B cell (primary cell): ENCODE measurements around the gene FIGNL2. TPM values are rescaled to one million over a fixed set of nuclear protein-coding genes. Genes with fewer than 3 reads are reported as not detected.

Source experiments
- ATAC-seq: fragments of 200-7000 bp; cut with Tn5 transposase; one replicate; pipeline ENCODE4 v1.10.0; 2021; ENCODE audit warnings: low read depth, mild to moderate bottlenecking, moderate number of reproducible peaks, moderate library complexity
- CTCF ChIA-PET: fragments of 350-600 bp; sonication (Branson Sonifier 250); formaldehyde crosslinking; loops from one replicate; lab custom pipeline; 2021; ENCODE audit warnings: antibody characterized with exemption, inconsistent platforms; lab: Charles Lee
- POLR2A ChIA-PET: fragments of 350-600 bp; sonication (Branson Sonifier 250); formaldehyde crosslinking; loops from one replicate; lab custom pipeline; 2021; ENCODE audit warnings: antibody characterized with exemption; lab: Charles Lee
- DNase-seq: peaks from one replicate; pipeline ENCODE4 v3.0.0; 2013
- H2AFZ ChIP-seq: 2 replicates; pipeline ENCODE4 v1.6.1; 2012; ENCODE audit warnings: mild to moderate bottlenecking, low read depth, low read length; ENCODE audit not compliant: insufficient read depth, poor library complexity, severe bottlenecking
- H3K27ac ChIP-seq, 2 donors: 1 replicate in 1 of 2; 2 replicates in 1 of 2; pipeline ENCODE4 v1.5.1; 2012 to 2013; ENCODE audit warnings: low read length in 2 of 2, mild to moderate bottlenecking in 2 of 2, moderate library complexity in 1 of 2
- H3K27me3 ChIP-seq, 4 experiments: fragments of 200-600 bp in 1 of 4; sonication (generic) in 1 of 4; replicated peaks in 1 of 4; 1 replicate in 2 of 4; 2 replicates in 2 of 4; pipeline versions ENCODE4 v1.6.1 to v1.7.0; 2013 to 2016; ENCODE audit warnings: low read length in 3 of 4, mild to moderate bottlenecking in 2 of 4, mixed read lengths in 1 of 4, moderate library complexity in 1 of 4; ENCODE audit not compliant: insufficient read depth in 4 of 4, control insufficient read depth in 3 of 4; ENCODE audit errors: control extremely low read depth in 1 of 4
- H3K36me3 ChIP-seq, 2 experiments: replicated peaks in 1 of 2; 1 replicate in 1 of 2; 2 replicates in 1 of 2; pipeline versions ENCODE4 v1.6.1 to v1.7.1; 2013; ENCODE audit warnings: low read length in 1 of 2; ENCODE audit not compliant: insufficient read depth in 2 of 2, control insufficient read depth in 1 of 2; ENCODE audit errors: control extremely low read depth in 1 of 2, extremely low read depth in 1 of 2
- H3K4me1 ChIP-seq, 2 donors: fragments of 200-600 bp in 1 of 2; sonication (generic) in 1 of 2; 1 replicate in 1 of 2; 2 replicates in 1 of 2; pipeline versions ENCODE4 v1.5.1 to v1.6.1; 2013 to 2017; ENCODE audit warnings: low read length in 2 of 2; ENCODE audit not compliant: control insufficient read depth in 2 of 2, insufficient read depth in 2 of 2
- H3K4me2 ChIP-seq: replicated peaks from 2 replicates; pipeline ENCODE3; 2012; ENCODE audit warnings: mild to moderate bottlenecking, low read depth, low read length; ENCODE audit not compliant: poor library complexity, severe bottlenecking
- H3K4me3 ChIP-seq, 5 experiments: fragments of 200-600 bp in 1 of 5; sonication (generic) in 1 of 5; 1 replicate in 3 of 5; 2 replicates in 2 of 5; pipeline versions ENCODE4 v1.5.1 to v1.7.0; 2011 to 2016; ENCODE audit warnings: low read length in 4 of 5, mild to moderate bottlenecking in 4 of 5, low read depth in 2 of 5, control low read depth in 1 of 5, moderate library complexity in 1 of 5; ENCODE audit not compliant: insufficient read depth in 1 of 5; ENCODE audit errors: control extremely low read depth in 1 of 5, extremely low read depth in 1 of 5
- H3K79me2 ChIP-seq: fragments of 200-600 bp; sonication (generic); one replicate; pipeline ENCODE4 v1.6.0; 2016; ENCODE audit warnings: low read length; ENCODE audit not compliant: control insufficient read depth, insufficient read depth
- H3K9ac ChIP-seq: fragments of 200-600 bp; sonication (generic); 2 replicates; pipeline ENCODE4 v1.6.1; 2017; ENCODE audit warnings: mild to moderate bottlenecking, low read length, moderate library complexity
- H3K9me3 ChIP-seq, 3 donors: one replicate each; pipeline versions ENCODE4 v1.6.1 to v1.7.1; 2013; ENCODE audit warnings: low read length in 2 of 3; ENCODE audit not compliant: control insufficient read depth in 2 of 3, insufficient read depth in 1 of 3; ENCODE audit errors: control extremely low read depth in 1 of 3
- H4K20me1 ChIP-seq: 2 replicates; pipeline ENCODE4 v1.6.0; 2012; ENCODE audit warnings: mild to moderate bottlenecking, low read length; ENCODE audit not compliant: insufficient read depth, control insufficient read depth, poor library complexity, severe bottlenecking
- H3K27ac Mint-ChIP-seq: one replicate; pipeline ENCODE4 v1.8.0; 2021; ENCODE audit warnings: mixed read lengths
- H3K27me3 Mint-ChIP-seq: one replicate; pipeline ENCODE4 v1.8.0; 2021; ENCODE audit warnings: mixed read lengths
- H3K4me1 Mint-ChIP-seq: one replicate; pipeline ENCODE4 v1.8.0; 2021; ENCODE audit warnings: mixed read lengths
- H3K4me3 Mint-ChIP-seq: one replicate; pipeline ENCODE4 v1.8.0; 2021; ENCODE audit warnings: mixed read lengths
- H3K9me3 Mint-ChIP-seq: one replicate; pipeline ENCODE4 v1.8.0; 2022; ENCODE audit warnings: mixed read lengths; ENCODE audit not compliant: insufficient read depth
- CTCF ChIP-seq: fragments of 200-600 bp; IDR thresholded peaks from one replicate; pipeline ENCODE4 v1.8.0; 2022; ENCODE audit warnings: antibody characterized with exemption, mild to moderate bottlenecking
- EZH2 ChIP-seq: IDR thresholded peaks from 2 replicates; pipeline ENCODE4 v1.6.1; 2012; ENCODE audit warnings: borderline replicate concordance, low read depth, mild to moderate bottlenecking, moderate library complexity, low read length; ENCODE audit not compliant: insufficient read depth, poor library complexity, severe bottlenecking
- WGBS: methylation state at CpG from one replicate; pipeline ENCODE4 v1.1.5; 2013; ENCODE audit warnings: missing lambda C conversion rate; ENCODE audit not compliant: insufficient coverage; 5-methylcytosine and 5-hydroxymethylcytosine counted together
- intact Hi-C: fragments of 100-400 bp; cut with micrococcal nuclease; formaldehyde crosslinking; loops from one replicate; pipeline ENCODE4 v1.10.0; 2022
- polyA plus RNA-seq: library from polyadenylated mRNA; depleted of rRNA; stranded (reverse); fragments of >200 nt; gene quantifications from 2 replicates; pipeline ENCODE4 v1.2.3, GENCODE V29; 2012
- total RNA-seq, 2 donors: library from RNA; stranded (reverse); fragments of 120-200 nt in 1 of 2; gene quantifications; 1 replicate in 1 of 2; 2 replicates in 1 of 2; pipeline versions ENCODE4 v1.2.3 to v1.2.4, GENCODE V29; 2013 to 2022

The FIGNL2 gene
- total and polyA plus RNA-seq, 2 donors (not counting 1 experiment from before 2014, with no cell fraction given) = 0.16 to 0.79 TPM

- Histone ChIP-seq H3K4me2 (no peak overlapping the region), H2AFZ (no peak overlapping the region), H3K4me3 (no peak overlapping the region), H3K79me2 (no peaks in the 10 kb centered on the region), H3K27me3 (peaks cover 0 to 5% (median 0%) of the 10 kb centered on the region in 4 experiments), H3K36me3 (no peaks in the 10 kb centered on the region), H3K9ac (no peak overlapping the region), H4K20me1 (no peaks in the 10 kb centered on the region), H3K4me1 (peaks cover 5 to 19% of the 10 kb centered on the region in 2 donors), H3K9me3 (peaks cover 0 to 23% (median 0%) of the 10 kb centered on the region in 3 donors), H3K27ac (no peak overlapping the region)
- no peak overlapping the region for H3K4me3 Mint-ChIP-seq
- POLR2A ChIA-PET = no interaction called here
- peaks cover 7% of the 10 kb centered on the region for H3K27me3 Mint-ChIP-seq
- H3K4me1 Mint-ChIP-seq = peaks cover 12% of the 10 kb centered on the region
- intact Hi-C loops = no loop called here
- ATAC-seq (no peak), DNase-seq (no peak)
- CTCF ChIA-PET = no interaction called here
- peaks cover 8% of the 10 kb centered on the region for H3K9me3 Mint-ChIP-seq
- H3K27ac Mint-ChIP-seq = no peak overlapping the region
- no peak for TF ChIP-seq EZH2
- TF ChIP-seq CTCF = no peak
- no CpG with 5 or more reads among the region's 1 CpG for WGBS
Observed at GRCh38 chr12:51883295-51883694, 34.8 kb upstream of the FIGNL2 start.

GRCh38 chr12:51879102-51879501 lies 30.6 kb upstream of the FIGNL2 start:
- ATAC-seq (no peak), DNase-seq (no peak)
- H3K4me1 Mint-ChIP-seq = no peaks in the 10 kb centered on the region
- peaks cover 12% of the 10 kb centered on the region for H3K27me3 Mint-ChIP-seq
- peaks cover 0 to 9% (median 0%) of the 10 kb centered on the region in 3 donors for H3K9me3 ChIP-seq
- H3K9me3 Mint-ChIP-seq = no peaks in the 10 kb centered on the region
- H3K4me1 ChIP-seq = no peaks in the 10 kb centered on the region
- H3K4me2 ChIP-seq = no peak overlapping the region
- POLR2A ChIA-PET = no interaction called here
- no peak for TF ChIP-seq CTCF
- no peak overlapping the region for H2AFZ ChIP-seq
- no peak overlapping the region for H3K4me3 Mint-ChIP-seq
- H3K27ac Mint-ChIP-seq = no peak overlapping the region
- H3K27me3 ChIP-seq = no peaks in the 10 kb centered on the region
- no peaks in the 10 kb centered on the region for H3K79me2 ChIP-seq
- CTCF ChIA-PET = interaction anchor here (0.7 to 1.1 kb wide), 2 partner anchors 102 to 1840 kb away, joined by 3 read pairs; no protein-coding TSS in a partner anchor
- intact Hi-C loops = loop anchor here (5.0 kb wide), 2 partner anchors 93 to 457 kb away; partner anchors contain the start of gene SLC4A8
- 100% methylated on average over 1 of the region's 3 CpGs for WGBS
- no peak overlapping the region for H3K27ac ChIP-seq
- no peaks in the 10 kb centered on the region for H4K20me1 ChIP-seq
- H3K9ac ChIP-seq = no peak overlapping the region
- H3K4me3 ChIP-seq = no peak overlapping the region
- no peaks in the 10 kb centered on the region for H3K36me3 ChIP-seq
